Prostate gland (tissue), 2 donors: ENCODE measurements around the gene CD40LG.

Experiments used
- CTCF ChIP-seq, 4 experiments: fragments of 200-600 bp in 2 of 4; fragments of 450-650 bp in 2 of 4; sonication (generic) in 2 of 4; IDR thresholded peaks; 1 replicate in 3 of 4; 2 replicates in 1 of 4; pipeline ENCODE4 v1.5.1; 2016 to 2019; ENCODE audit warnings: antibody characterized with exemption in 4 of 4, mild to moderate bottlenecking in 2 of 4, moderate library complexity in 2 of 4
- POLR2A ChIP-seq: fragments of 450-650 bp; IDR thresholded peaks from one replicate; pipeline ENCODE4 v1.6.1; 2016; ENCODE audit warnings: antibody characterized with exemption, mild to moderate bottlenecking
- POLR2AphosphoS5 ChIP-seq: sonication (generic); formaldehyde crosslinking; IDR thresholded peaks from one replicate; pipeline ENCODE4 v1.6.1; 2017; ENCODE audit warnings: antibody characterized with exemption

- TF ChIP-seq CTCF (IDR thresholded peaks at IDR 0.05) (no peak), POLR2AphosphoS5 (no peak), POLR2A (no peak)
These were observed 47.9 kb upstream of the CD40LG start for GRCh38 chrX:136600059-136600458.
